A549 (cell line): ENCODE measurements around the gene RNF123. TPM values are rescaled to one million over a fixed set of nuclear protein-coding genes. Genes with fewer than 3 reads are reported as not detected.

Experiments used
- ATAC-seq, 2 experiments: fragments of 200-7000 bp in 1 of 2; fragments of >200 bp in 1 of 2; cut with Nextera tagmentation in 1 of 2; cut with Tn5 transposase in 1 of 2; 3 replicates each; pipeline versions ENCODE4 v1.8.0 to v1.9.1; 2018 to 2020; ENCODE audit warnings: mild to moderate bottlenecking in 1 of 2, moderate library complexity in 1 of 2
- CTCF ChIA-PET: fragments of 300-600 bp; sonication (Branson Sonifier 250); formaldehyde crosslinking; extraction: SDS; loops from one replicate; lab custom pipeline; 2021; ENCODE audit warnings: antibody characterized with exemption, inconsistent platforms; lab: Yijun Ruan, JAX
- POLR2A ChIA-PET: fragments of 350-600 bp; formaldehyde crosslinking; extraction: SDS; loops from one replicate; lab custom pipeline; 2021; ENCODE audit warnings: antibody characterized with exemption, inconsistent platforms; lab: Yijun Ruan, JAX
- DNase-seq, 2 experiments: peaks; one replicate each; pipeline versions ENCODE4 v3.0.0 to v3.0.0-alpha.2; 2011 to 2016; ENCODE audit warnings: low read depth in 1 of 2, low spot score in 1 of 2
- FAIRE-seq: peaks from 2 replicates; lab custom pipeline; 2011; peaks lifted over from hg19 to GRCh38; lab: Jason Lieb, UNC
- H3K27ac ChIP-seq, 2 experiments: fragments of >200 bp; sonication (Bioruptor Twin); formaldehyde crosslinking; 3 replicates each; pipeline ENCODE4 v1.5.1; 2016 to 2017
- H3K4me1 ChIP-seq: fragments of >200 bp; sonication (Bioruptor Twin); formaldehyde crosslinking; 3 replicates; pipeline ENCODE4 v1.6.1; 2016
- H3K4me2 ChIP-seq: fragments of >200 bp; sonication (Bioruptor Twin); formaldehyde crosslinking; 3 replicates; pipeline ENCODE4 v1.6.1; 2016
- H3K4me3 ChIP-seq: fragments of >200 bp; sonication (Bioruptor Twin); formaldehyde crosslinking; 3 replicates; pipeline ENCODE4 v1.5.1; 2016
- H3K9me3 ChIP-seq: fragments of >200 bp; sonication (Bioruptor Twin); formaldehyde crosslinking; 3 replicates; pipeline ENCODE4 v1.6.1; 2016
- ATOH8 ChIP-seq: fragments of 250-450 bp; sonication (Bioruptor Pico); IDR thresholded peaks from 2 replicates; pipeline ENCODE4 v1.5.0; 2020; ENCODE audit warnings: low read depth, mild to moderate bottlenecking, moderate library complexity
- BCL3 ChIP-seq: fragments of >200 bp; sonication (Bioruptor Twin); formaldehyde crosslinking; IDR thresholded peaks from 3 replicates; pipeline ENCODE4 v1.6.1; 2016
- CTCF ChIP-seq: fragments of >200 bp; sonication (Bioruptor Twin); formaldehyde crosslinking; IDR thresholded peaks from 3 replicates; pipeline ENCODE4 v1.5.1; 2016
- E2F6 ChIP-seq: IDR thresholded peaks from 2 replicates; pipeline ENCODE4 v1.6.1; 2012; ENCODE audit warnings: low read depth, borderline replicate concordance
- EHF ChIP-seq: fragments of 250-450 bp; sonication (Bioruptor Pico); IDR thresholded peaks from 2 replicates; pipeline ENCODE4 v1.5.0; 2020; ENCODE audit warnings: mild to moderate bottlenecking
- HMGXB4 ChIP-seq: fragments of 250-450 bp; sonication (Bioruptor Pico); IDR thresholded peaks from 2 replicates; pipeline ENCODE4 v1.5.0; 2021; ENCODE audit warnings: mild to moderate bottlenecking, moderate library complexity, borderline replicate concordance
- HOXA7 ChIP-seq: fragments of 250-450 bp; sonication (Bioruptor Pico); IDR thresholded peaks from 2 replicates; pipeline ENCODE4 v1.5.0; 2020; ENCODE audit warnings: mild to moderate bottlenecking, moderate library complexity
- HOXB13 ChIP-seq: fragments of 250-450 bp; sonication (Bioruptor Pico); IDR thresholded peaks from 2 replicates; pipeline ENCODE4 v1.5.0; 2020; ENCODE audit warnings: low read depth, mild to moderate bottlenecking, moderate library complexity
- HOXB5 ChIP-seq: fragments of 250-450 bp; sonication (Bioruptor Pico); IDR thresholded peaks from 2 replicates; pipeline ENCODE4 v1.5.0; 2020; ENCODE audit warnings: mild to moderate bottlenecking, moderate library complexity
- JUN ChIP-seq, 2 experiments: fragments of >200 bp; sonication (Bioruptor Twin); formaldehyde crosslinking; IDR thresholded peaks; 2 replicates in 1 of 2; 3 replicates in 1 of 2; pipeline ENCODE4 v1.6.1; 2016 to 2017
- MAX ChIP-seq: IDR thresholded peaks from 2 replicates; pipeline ENCODE4 v1.6.1; 2012
- PHF8 ChIP-seq: fragments of 200-600 bp; sonication (generic); IDR thresholded peaks from 2 replicates; pipeline ENCODE4 v1.6.1; 2016; ENCODE audit warnings: low read depth, mild to moderate bottlenecking, antibody characterized with exemption, moderate library complexity, borderline replicate concordance
- POLR2A ChIP-seq: IDR thresholded peaks from 2 replicates; pipeline ENCODE4 v1.6.1; 2012; ENCODE audit warnings: mild to moderate bottlenecking, low read length
- TP53 ChIP-seq: fragments of 250-450 bp; sonication (Bioruptor Pico); IDR thresholded peaks from 2 replicates; pipeline ENCODE4 v1.5.0; 2021; ENCODE audit warnings: mild to moderate bottlenecking, moderate library complexity
- ZNF302 ChIP-seq: fragments of 250-450 bp; sonication (Bioruptor Pico); IDR thresholded peaks from 2 replicates; pipeline ENCODE4 v1.9.0; 2021; ENCODE audit warnings: inconsistent platforms, mild to moderate bottlenecking, moderate library complexity
- WGBS: methylation state at CpG from one replicate; pipeline ENCODE4 v1.1.6; 2017; ENCODE audit errors: missing lambda C conversion rate; 5-methylcytosine and 5-hydroxymethylcytosine counted together
- polyA plus RNA-seq, 4 experiments: library from polyadenylated mRNA; depleted of rRNA in 3 of 4; stranded (reverse); fragments of >200 nt; fragmentation: RNase III in 1 of 4; extraction: RNeasy Plus Mini Kit Qiagen cat#74134 plus additional on column Dnase treatment in 1 of 4; gene quantifications; 2 replicates in 3 of 4; 3 replicates in 1 of 4; pipeline ENCODE4 v1.2.3, GENCODE V29; 2011 to 2017

The RNF123 gene
- polyA plus RNA-seq, 2 of the 4 experiments (the other 2 are of a cell fraction): 14.4 to 16.0 TPM

GRCh38 chr3:49673715-49674496, 15.5 kb upstream of the RNF123 start, which contains the start of gene APEH:
Gene APEH (plus strand): TSS chr3:49674351. CDS start chr3:49674402, 51 bp downstream.
- Histone ChIP-seq H3K4me1 (peaks cover 19% of the 10 kb centered on the region), H3K4me2 (peak within 1 kb of the TSS; percentile 100), H3K27ac (peak within 1 kb of the TSS; percentile 91 to 97), H3K9me3 (no peaks in the 10 kb centered on the region), H3K4me3 (peak within 1 kb of the TSS; percentile 99)
- FAIRE-seq (no peak), ATAC-seq (peak; percentile 88 to 92), DNase-seq (peak; percentile 90 to 98)
- TF ChIP-seq E2F6: peak; percentile 69
- TF ChIP-seq PHF8: peak; percentile 67; the same call in 1 of the 2 replicates
- TF ChIP-seq BCL3: no peak
- TF ChIP-seq POLR2A: peak; percentile 51
- no peak for TF ChIP-seq HOXA7 (CRISPR knock-in tag)
- TF ChIP-seq JUN (IDR thresholded peaks at IDR 0.05): peak in 1 of 2 experiments; percentile 91; a peak in 3 of 5 replicates
- TF ChIP-seq ATOH8 (CRISPR knock-in tag): no peak
- no peak for TF ChIP-seq CTCF
- TF ChIP-seq MAX: peak; percentile 82
- TF ChIP-seq EHF (CRISPR knock-in tag): 0 out of 2 replicates have a peak, but pooled peaks have one; percentile 30
- CTCF ChIA-PET: interaction anchor here (2.9 to 5.4 kb wide), 2 partner anchors 127 to 136 kb away, joined by 19 to 210 read pairs; no protein-coding TSS in a partner anchor
- WGBS: 1% methylated on average over 16 of the region's 71 CpGs
- POLR2A ChIA-PET: interaction anchor here (1.1 kb wide), 1 partner anchor 134 kb away, joined by 4 read pairs; no protein-coding TSS in a partner anchor

GRCh38 chr3:49674497-49674983, 14.8 kb upstream of the RNF123 start:
- 4% methylated on average over 5 of the region's 34 CpGs for WGBS
- no peak for FAIRE-seq
- TF ChIP-seq TP53 (CRISPR knock-in tag): no peak
- TF ChIP-seq MAX: 0 out of 2 replicates have a peak, but pooled peaks have one; percentile 7
- TF ChIP-seq HOXB5: no peak
- no peak for TF ChIP-seq HMGXB4 (CRISPR knock-in tag)
- TF ChIP-seq ZNF302 (CRISPR knock-in tag): no peak
- 0 out of 2 replicates have a peak, but pooled peaks have one; percentile 2 for TF ChIP-seq PHF8
- no peak for TF ChIP-seq HOXB13
- TF ChIP-seq, all 56 proteins: peak for 2
- Histone ChIP-seq H3K4me2 (peak overlapping the region; percentile 100), H3K27ac (peak overlapping the region; percentile 91 to 97), H3K4me1 (peaks cover 13% of the 10 kb centered on the region), H3K4me3 (peak overlapping the region; percentile 99), H3K9me3 (no peaks in the 10 kb centered on the region)
- ChIA-PET CTCF (interaction anchor here (1.5 kb wide), 1 partner anchor 11 kb away, joined by 3 read pairs; no protein-coding TSS in a partner anchor), POLR2A (no interaction called here)
- ATAC-seq (peak; percentile 45 to 65), DNase-seq (no peak)
